CD1c-positive myeloid dendritic cell (primary cell): ENCODE data around the gene HENMT1.

Experiments
- DNase-seq: peaks from one replicate; pipeline ENCODE4 v3.0.0-alpha.2; 2016; ENCODE audit errors: extremely low spot score

The HENMT1 gene

GRCh38 chr1:108627951-108628350 lies 32.9 kb downstream of the HENMT1 start:
- no peak for DNase-seq

- no peak for DNase-seq
Measured at GRCh38 chr1:108627256-108627655, 33.6 kb downstream of the HENMT1 start.

- DNase-seq, result no peak
Measured at GRCh38 chr1:108624069-108624468, 36.8 kb downstream of the HENMT1 start.

- DNase-seq, result no peak
Measured at GRCh38 chr1:108617724-108618056, 43.2 kb downstream of the HENMT1 start.

GRCh38 chr1:108617008-108617723 lies 43.7 kb downstream of the HENMT1 start:
- DNase-seq, result no peak

- DNase-seq, result no peak
Measured at GRCh38 chr1:108615544-108615943, 45.3 kb downstream of the HENMT1 start.

- DNase-seq, result no peak
Measured at GRCh38 chr1:108612496-108612895, 48.4 kb downstream of the HENMT1 start.

- DNase-seq, result no peak
Measured at GRCh38 chr1:108611984-108612383, 48.9 kb downstream of the HENMT1 start.

- no peak for DNase-seq
Measured at GRCh38 chr1:108610073-108610472, 50.8 kb downstream of the HENMT1 start.

- no peak for DNase-seq
Measured at GRCh38 chr1:108609483-108610049, 51.3 kb downstream of the HENMT1 start.

- no peak for DNase-seq
Measured at GRCh38 chr1:108606478-108606877, 54.4 kb downstream of the HENMT1 start.

- DNase-seq, result no peak
Measured at GRCh38 chr1:108605633-108606032, 55.3 kb downstream of the HENMT1 start.

GRCh38 chr1:108601708-108602410 lies 59.0 kb downstream of the HENMT1 start:
- DNase-seq, result no peak

GRCh38 chr1:108600504-108600903 lies 60.4 kb downstream of the HENMT1 start:
- no peak for DNase-seq

- no peak for DNase-seq
Measured at GRCh38 chr1:108598340-108598739, 62.6 kb downstream of the HENMT1 start.
